HCT116 (cell line): ENCODE results near the gene GNAS. TPM values are rescaled to one million over a fixed set of nuclear protein-coding genes. Genes with fewer than 3 reads are reported as not detected.

ENCODE experiments used
- ATAC-seq: fragments of 200-7000 bp; cut with Tn5 transposase; 2 replicates; pipeline ENCODE4 v1.9.1; 2020; ENCODE audit warnings: mild to moderate bottlenecking, moderate library complexity
- BruUV-seq: library from RNA; stranded (reverse); fragments of 400-500 nt; replicated peaks from 2 replicates; lab custom pipeline; 2021; lab: Mats Ljungman, UMichigan
- CTCF ChIA-PET: fragments of 300-600 bp; sonication (Branson Sonifier 250); formaldehyde crosslinking; loops from one replicate; lab custom pipeline; 2021; ENCODE audit warnings: antibody characterized with exemption; lab: Charles Lee
- POLR2A ChIA-PET: fragments of 300-600, 350-600 bp; sonication (Branson Sonifier 250); formaldehyde crosslinking; loops from one replicate; lab custom pipeline; 2021; ENCODE audit warnings: antibody characterized with exemption; lab: Charles Lee
- RAD21 ChIA-PET, 2 experiments: fragments of 300-600 bp; sonication (Branson Sonifier 250); formaldehyde crosslinking; loops; one replicate each; lab custom pipeline; 2023; ENCODE audit warnings: low total read pairs in 2 of 2; ENCODE audit not compliant: uncharacterized antibody in 2 of 2, unreplicated experiment in 2 of 2, low non-redundant PET in 1 of 2; lab: Charles Lee
- DNase-seq: peaks from one replicate; pipeline ENCODE4 v3.0.0-alpha.2; 2010; ENCODE audit warnings: low read depth, low spot score
- H2AFZ ChIP-seq: fragments of 200-600 bp; shearing (Covaris generic), sonication (generic); 2 replicates; pipeline ENCODE4 v1.6.1; 2017; ENCODE audit warnings: low read depth, mixed run types, mixed read lengths, antibody characterized with exemption, low read length; ENCODE audit not compliant: poor library complexity, severe bottlenecking
- H3K27ac ChIP-seq: 2 replicates; pipeline ENCODE4 v1.5.1; 2012; ENCODE audit warnings: low read depth, low read length
- H3K27me3 ChIP-seq: fragments of 200-600 bp; sonication (generic); 2 replicates; pipeline ENCODE4 v1.6.1; 2016; ENCODE audit warnings: mixed run types, low read length, mixed read lengths; ENCODE audit not compliant: insufficient read depth
- H3K36me3 ChIP-seq, 2 experiments: fragments of 200-500 bp in 1 of 2; fragments of 200-600 bp in 1 of 2; sonication (Bioruptor generic) in 1 of 2; sonication (generic) in 1 of 2; 2 replicates each; pipeline versions ENCODE4 v1.5.1 to v1.6.1; 2014 to 2016; ENCODE audit warnings: low read length in 2 of 2, inconsistent platforms in 1 of 2, mixed read lengths in 1 of 2, mixed run types in 1 of 2; ENCODE audit not compliant: insufficient read depth in 2 of 2, control insufficient read depth in 1 of 2
- H3K4me1 ChIP-seq, 2 experiments: fragments of 200-600 bp in 1 of 2; sonication (generic) in 1 of 2; 2 replicates each; pipeline versions ENCODE4 v1.5.1 to v1.6.1; 2012 to 2017; ENCODE audit warnings: low read length in 2 of 2, inconsistent platforms in 1 of 2, mild to moderate bottlenecking in 1 of 2, mixed read lengths in 1 of 2, mixed run types in 1 of 2, moderate library complexity in 1 of 2; ENCODE audit not compliant: insufficient read depth in 2 of 2, control insufficient read depth in 1 of 2
- H3K4me2 ChIP-seq: fragments of 200-600 bp; sonication (generic); 2 replicates; pipeline ENCODE4 v1.6.1; 2017; ENCODE audit warnings: mixed run types, low read length, mixed read lengths
- H3K4me3 ChIP-seq, 2 experiments: fragments of 200-600 bp in 1 of 2; sonication (generic) in 1 of 2; replicated peaks in 1 of 2; 2 replicates each; pipeline ENCODE4 v1.5.1; 2011 to 2016; ENCODE audit warnings: low read length in 2 of 2, control low read depth in 1 of 2, low read depth in 1 of 2, mild to moderate bottlenecking in 1 of 2, mixed read lengths in 1 of 2, mixed run types in 1 of 2
- H3K79me2 ChIP-seq: fragments of 200-600 bp; sonication (generic); 2 replicates; pipeline ENCODE4 v1.6.1; 2017; ENCODE audit warnings: mild to moderate bottlenecking, mixed run types, low read length, moderate library complexity, mixed read lengths; ENCODE audit not compliant: insufficient read depth
- H3K9ac ChIP-seq: fragments of 200-600 bp; sonication (generic); 2 replicates; pipeline ENCODE4 v1.6.1; 2016; ENCODE audit warnings: low read length, mixed read lengths
- H3K9me2 ChIP-seq: fragments of 200-600 bp; sonication (generic), shearing (Covaris generic); 2 replicates; pipeline ENCODE4 v1.6.1; 2017; ENCODE audit warnings: mixed run types, mild to moderate bottlenecking, moderate library complexity; ENCODE audit not compliant: insufficient read depth
- H3K9me3 ChIP-seq, 2 experiments: fragments of 200-500 bp in 1 of 2; fragments of 200-600 bp in 1 of 2; sonication (Bioruptor generic) in 1 of 2; sonication (generic) in 1 of 2; 2 replicates each; pipeline ENCODE4 v1.6.1; 2014 to 2017; ENCODE audit warnings: low read length in 2 of 2, mixed read lengths in 2 of 2, inconsistent platforms in 1 of 2, low read depth in 1 of 2, mild to moderate bottlenecking in 1 of 2, mixed run types in 1 of 2, moderate library complexity in 1 of 2; ENCODE audit not compliant: control insufficient read depth in 1 of 2, insufficient read depth in 1 of 2
- H4K20me1 ChIP-seq: fragments of 200-600 bp; sonication (generic), shearing (Covaris generic); 2 replicates; pipeline ENCODE4 v1.6.1; 2017; ENCODE audit warnings: mixed run types, mild to moderate bottlenecking, moderate library complexity; ENCODE audit not compliant: insufficient read depth
- ATF3 ChIP-seq: IDR thresholded peaks from 2 replicates; pipeline ENCODE4 v1.6.1; 2012
- EGR1 ChIP-seq: IDR thresholded peaks from 2 replicates; pipeline ENCODE4 v1.6.1; 2012; ENCODE audit warnings: low read depth
- ELF1 ChIP-seq: IDR thresholded peaks from 2 replicates; pipeline ENCODE4 v1.6.1; 2012; ENCODE audit warnings: low read depth, borderline replicate concordance
- EZH2phosphoT487 ChIP-seq: fragments of 200-600 bp; IDR thresholded peaks from 2 replicates; pipeline ENCODE4 v1.6.1; 2018; ENCODE audit warnings: antibody characterized with exemption, borderline replicate concordance
- JUND ChIP-seq: IDR thresholded peaks from 2 replicates; pipeline ENCODE4 v1.6.1; 2012
- RAD21 ChIP-seq: IDR thresholded peaks from 2 replicates; pipeline ENCODE4 v1.6.1; 2012; ENCODE audit warnings: low read depth, mild to moderate bottlenecking
- SRF ChIP-seq: IDR thresholded peaks from 2 replicates; pipeline ENCODE4 v1.6.1; 2012; ENCODE audit warnings: low read depth
- ZFX ChIP-seq: fragments of 450-650 bp; IDR thresholded peaks from 2 replicates; pipeline ENCODE4 v1.6.1; 2017
- intact Hi-C: fragments of 100-400 bp; cut with micrococcal nuclease; formaldehyde crosslinking; loops from 2 replicates; pipeline ENCODE4 v1.10.0; 2022
- total RNA-seq: library from RNA; stranded (reverse); gene quantifications from one replicate; pipeline ENCODE4 v1.2.1, GENCODE V29; 2021; ENCODE audit not compliant: unreplicated experiment
- TF ChIP-seq, protein P1 (sequence below): IDR thresholded peaks from 2 replicates; pipeline ENCODE4 v1.6.1; 2012; ENCODE audit warnings: low read depth
- TF ChIP-seq, protein P2 (sequence below): IDR thresholded peaks from 2 replicates; pipeline ENCODE4 v1.6.1; 2012

Gene GNAS
- total RNA-seq, 1 experiment from 2014 or later: 699 TPM

DNA sequence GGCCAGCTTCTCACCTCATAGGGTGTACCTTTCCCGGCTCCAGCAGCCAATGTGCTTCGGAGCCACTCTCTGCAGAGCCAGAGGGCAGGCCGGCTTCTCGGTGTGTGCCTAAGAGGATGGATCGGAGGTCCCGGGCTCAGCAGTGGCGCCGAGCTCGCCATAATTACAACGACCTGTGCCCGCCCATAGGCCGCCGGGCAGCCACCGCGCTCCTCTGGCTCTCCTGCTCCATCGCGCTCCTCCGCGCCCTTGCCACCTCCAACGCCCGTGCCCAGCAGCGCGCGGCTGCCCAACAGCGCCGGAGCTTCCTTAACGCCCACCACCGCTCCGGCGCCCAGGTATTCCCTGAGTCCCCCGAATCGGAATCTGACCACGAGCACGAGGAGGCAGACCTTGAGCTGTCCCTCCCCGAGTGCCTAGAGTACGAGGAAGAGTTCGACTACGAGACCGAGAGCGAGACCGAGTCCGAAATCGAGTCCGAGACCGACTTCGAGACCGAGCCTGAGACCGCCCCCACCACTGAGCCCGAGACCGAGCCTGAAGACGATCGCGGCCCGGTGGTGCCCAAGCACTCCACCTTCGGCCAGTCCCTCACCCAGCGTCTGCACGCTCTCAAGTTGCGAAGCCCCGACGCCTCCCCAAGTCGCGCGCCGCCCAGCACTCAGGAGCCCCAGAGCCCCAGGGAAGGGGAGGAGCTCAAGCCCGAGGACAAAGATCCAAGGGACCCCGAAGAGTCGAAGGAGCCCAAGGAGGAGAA, 12.3 kb upstream of the GNAS start:
- Histone ChIP-seq H3K9me3 (no peaks in the 10 kb centered on the region), H3K9ac (no peak overlapping the region), H4K20me1 (no peaks in the 10 kb centered on the region), H2AFZ (peak overlapping the region; percentile 26), H3K27ac (no peak overlapping the region), H3K4me2 (no peak overlapping the region), H3K4me1 (no peaks in the 10 kb centered on the region), H3K36me3 (no peaks in the 10 kb centered on the region), H3K27me3 (peaks cover 9% of the 10 kb centered on the region; the same call in 1 of the 2 replicates), H3K4me3 (no peak overlapping the region), H3K79me2 (no peaks in the 10 kb centered on the region), H3K9me2 (no peaks in the 10 kb centered on the region)
- no peak for DNase-seq
- ChIA-PET POLR2A (no interaction called here), CTCF (interaction anchor here (4.4 kb wide), 1 partner anchor 359 kb away, joined by 33 read pairs; no protein-coding TSS in a partner anchor), RAD21 (interaction anchor here (1.3 to 2.2 kb wide), 2 partner anchors 359 kb away, joined by 5 to 11 read pairs; no protein-coding TSS in a partner anchor)
- BruUV-seq: no TSS peak
- intact Hi-C loops: loop anchor here (1.0 to 10.0 kb wide), 2 partner anchors 359 to 605 kb away; no protein-coding TSS in a partner anchor
- no peak for ATAC-seq
- TF ChIP-seq ZFX: no peak
- no peak for TF ChIP-seq ATF3
- no peak for TF ChIP-seq RAD21
- TF ChIP-seq, protein P1, sequence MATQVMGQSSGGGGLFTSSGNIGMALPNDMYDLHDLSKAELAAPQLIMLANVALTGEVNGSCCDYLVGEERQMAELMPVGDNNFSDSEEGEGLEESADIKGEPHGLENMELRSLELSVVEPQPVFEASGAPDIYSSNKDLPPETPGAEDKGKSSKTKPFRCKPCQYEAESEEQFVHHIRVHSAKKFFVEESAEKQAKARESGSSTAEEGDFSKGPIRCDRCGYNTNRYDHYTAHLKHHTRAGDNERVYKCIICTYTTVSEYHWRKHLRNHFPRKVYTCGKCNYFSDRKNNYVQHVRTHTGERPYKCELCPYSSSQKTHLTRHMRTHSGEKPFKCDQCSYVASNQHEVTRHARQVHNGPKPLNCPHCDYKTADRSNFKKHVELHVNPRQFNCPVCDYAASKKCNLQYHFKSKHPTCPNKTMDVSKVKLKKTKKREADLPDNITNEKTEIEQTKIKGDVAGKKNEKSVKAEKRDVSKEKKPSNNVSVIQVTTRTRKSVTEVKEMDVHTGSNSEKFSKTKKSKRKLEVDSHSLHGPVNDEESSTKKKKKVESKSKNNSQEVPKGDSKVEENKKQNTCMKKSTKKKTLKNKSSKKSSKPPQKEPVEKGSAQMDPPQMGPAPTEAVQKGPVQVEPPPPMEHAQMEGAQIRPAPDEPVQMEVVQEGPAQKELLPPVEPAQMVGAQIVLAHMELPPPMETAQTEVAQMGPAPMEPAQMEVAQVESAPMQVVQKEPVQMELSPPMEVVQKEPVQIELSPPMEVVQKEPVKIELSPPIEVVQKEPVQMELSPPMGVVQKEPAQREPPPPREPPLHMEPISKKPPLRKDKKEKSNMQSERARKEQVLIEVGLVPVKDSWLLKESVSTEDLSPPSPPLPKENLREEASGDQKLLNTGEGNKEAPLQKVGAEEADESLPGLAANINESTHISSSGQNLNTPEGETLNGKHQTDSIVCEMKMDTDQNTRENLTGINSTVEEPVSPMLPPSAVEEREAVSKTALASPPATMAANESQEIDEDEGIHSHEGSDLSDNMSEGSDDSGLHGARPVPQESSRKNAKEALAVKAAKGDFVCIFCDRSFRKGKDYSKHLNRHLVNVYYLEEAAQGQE: no peak
- TF ChIP-seq EGR1: no peak
- no peak for TF ChIP-seq EZH2phosphoT487
- TF ChIP-seq ELF1: no peak
- TF ChIP-seq, protein P2, sequence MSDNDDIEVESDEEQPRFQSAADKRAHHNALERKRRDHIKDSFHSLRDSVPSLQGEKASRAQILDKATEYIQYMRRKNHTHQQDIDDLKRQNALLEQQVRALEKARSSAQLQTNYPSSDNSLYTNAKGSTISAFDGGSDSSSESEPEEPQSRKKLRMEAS: no peak
- no peak for TF ChIP-seq JUND
- no peak for TF ChIP-seq SRF
